ENCODE measurements around the gene DISP3.
"Not testable (repeated sequence)": the region's sequence is repeated elsewhere in the genome, so short reads cannot be mapped to it uniquely, and the experiment has no call there.

DISP3 gene

DNA sequence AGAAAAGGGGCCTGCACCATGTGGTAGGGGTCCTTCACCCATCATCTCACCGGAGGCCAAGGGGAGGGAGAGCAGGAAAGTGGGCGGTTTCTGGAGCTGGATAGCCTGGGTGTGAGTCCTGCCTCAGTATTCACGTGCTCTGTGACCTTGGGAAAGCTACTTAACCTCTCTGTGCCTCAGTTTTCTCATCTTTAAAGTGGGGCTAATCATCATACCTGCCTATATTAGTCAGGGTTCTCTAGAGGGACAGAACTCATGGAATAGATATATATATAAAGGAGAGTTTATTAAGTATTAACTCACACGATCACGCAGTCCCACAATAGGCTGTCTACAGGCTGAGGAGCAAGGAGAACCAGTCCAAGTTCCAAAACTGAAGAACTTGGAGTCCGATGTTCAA is 96.6 kb downstream of the DISP3 start:
- H3K27me3 ChIP-seq (ENCODE audit: control insufficient read depth in 1 of 2, insufficient read depth in 2 of 2, low read length in 2 of 2) = peaks cover 0 to 5% of the 10 kb centered on the region in 2 donors
- no peaks in the 10 kb centered on the region for H3K4me1 ChIP-seq (ENCODE audit: control insufficient read depth in 1 of 2, insufficient read depth in 2 of 2, low read length in 2 of 2)
- no peak overlapping the region for H3K9ac ChIP-seq (ENCODE audit: low read depth in 1 of 2, low read length in 2 of 2)
- H3K27ac ChIP-seq (ENCODE audit: low read depth, low read length) = no peak overlapping the region
- no peak overlapping the region for H3K4me3 ChIP-seq (ENCODE audit: low read depth in 1 of 2, low read length in 2 of 2)
- H3K36me3 ChIP-seq (ENCODE audit: control insufficient read depth in 1 of 2, insufficient read depth in 2 of 2, low read length in 2 of 2) = no peaks in the 10 kb centered on the region
- no peaks in the 10 kb centered on the region for H3K9me3 ChIP-seq (ENCODE audit: control insufficient read depth in 1 of 2, low read length in 2 of 2)

DNA sequence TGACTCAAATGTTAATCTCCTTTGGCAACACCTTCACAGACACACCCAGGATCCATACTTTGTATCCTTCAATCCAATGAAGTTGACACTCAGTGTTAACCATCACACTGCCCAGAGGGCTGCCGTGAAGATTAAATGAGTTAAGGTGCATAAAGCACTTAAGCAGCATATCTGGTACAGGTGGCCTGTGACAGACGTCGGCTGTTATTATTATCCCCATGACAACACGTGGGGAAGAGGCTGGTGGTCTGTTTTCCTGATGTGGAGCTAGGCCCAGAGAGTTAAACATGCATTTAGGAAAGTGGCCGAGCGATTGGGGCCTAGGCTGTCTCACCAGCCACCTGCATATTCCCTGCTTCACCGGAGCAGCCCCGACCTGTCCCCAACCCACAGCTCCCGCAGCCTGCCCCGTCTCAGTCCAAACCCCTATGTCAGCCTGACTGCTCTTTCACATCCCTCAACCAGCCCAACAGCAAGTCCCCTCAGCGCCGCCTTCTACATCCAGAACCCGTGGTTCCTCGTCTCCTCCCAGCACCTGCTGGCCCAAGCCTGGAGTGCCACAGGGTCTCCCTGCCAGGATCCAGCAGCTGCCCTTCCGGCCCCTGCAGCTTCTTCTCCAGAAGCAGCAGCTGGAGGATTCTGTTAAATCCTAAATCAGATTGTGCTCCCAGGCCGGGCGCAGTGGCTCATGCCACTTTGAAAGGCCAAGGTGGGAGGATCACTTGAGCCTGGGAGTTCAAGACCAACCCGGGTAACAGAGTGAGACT is 97.3 kb downstream of the DISP3 start:
- no peaks in the 10 kb centered on the region for H3K4me1 ChIP-seq (ENCODE audit: control insufficient read depth in 1 of 2, insufficient read depth in 2 of 2, low read length in 2 of 2)
- no peak overlapping the region for H3K4me3 ChIP-seq (ENCODE audit: low read depth in 1 of 2, low read length in 2 of 2)
- no peaks in the 10 kb centered on the region for H3K9me3 ChIP-seq (ENCODE audit: control insufficient read depth in 1 of 2, low read length in 2 of 2)
- H3K27ac ChIP-seq (ENCODE audit: low read depth, low read length) = no peak overlapping the region
- H3K9ac ChIP-seq (ENCODE audit: low read depth in 1 of 2, low read length in 2 of 2) = no peak overlapping the region
- H3K27me3 ChIP-seq (ENCODE audit: control insufficient read depth in 1 of 2, insufficient read depth in 2 of 2, low read length in 2 of 2) = no peaks in the 10 kb centered on the region
- no peaks in the 10 kb centered on the region for H3K36me3 ChIP-seq (ENCODE audit: control insufficient read depth in 1 of 2, insufficient read depth in 2 of 2, low read length in 2 of 2)

DNA sequence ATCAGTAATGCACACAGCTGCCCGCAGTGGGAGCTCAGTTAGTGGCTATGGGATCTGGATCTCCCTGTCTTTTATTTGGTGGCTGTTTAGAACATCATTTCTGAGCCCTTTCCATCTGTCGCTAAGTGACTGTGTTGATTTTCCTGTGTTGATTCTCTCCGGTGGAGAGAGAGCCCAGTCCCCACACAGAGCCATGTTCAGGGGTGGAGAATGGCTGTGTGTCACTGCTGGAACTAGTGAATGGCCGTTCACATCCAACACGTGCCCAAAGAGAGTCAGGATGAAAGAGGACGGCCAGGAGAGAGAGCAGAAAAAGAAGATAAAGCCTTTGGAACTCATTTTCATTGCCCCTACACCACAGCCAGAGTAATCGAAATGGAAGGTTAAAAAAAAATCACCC is 99.0 kb downstream of the DISP3 start:
- Histone ChIP-seq H3K4me1 (ENCODE audit: control insufficient read depth in 1 of 2, insufficient read depth in 2 of 2, low read length in 2 of 2) (no peaks in the 10 kb centered on the region), H3K27ac (ENCODE audit: low read depth, low read length) (no peak overlapping the region), H3K4me3 (ENCODE audit: low read depth in 1 of 2, low read length in 2 of 2) (no peak overlapping the region), H3K36me3 (ENCODE audit: control insufficient read depth in 1 of 2, insufficient read depth in 2 of 2, low read length in 2 of 2) (no peaks in the 10 kb centered on the region), H3K9me3 (ENCODE audit: control insufficient read depth in 1 of 2, low read length in 2 of 2) (no peaks in the 10 kb centered on the region), H3K27me3 (ENCODE audit: control insufficient read depth in 1 of 2, insufficient read depth in 2 of 2, low read length in 2 of 2) (no peaks in the 10 kb centered on the region), H3K9ac (ENCODE audit: low read depth in 1 of 2, low read length in 2 of 2) (no peak overlapping the region)

DNA sequence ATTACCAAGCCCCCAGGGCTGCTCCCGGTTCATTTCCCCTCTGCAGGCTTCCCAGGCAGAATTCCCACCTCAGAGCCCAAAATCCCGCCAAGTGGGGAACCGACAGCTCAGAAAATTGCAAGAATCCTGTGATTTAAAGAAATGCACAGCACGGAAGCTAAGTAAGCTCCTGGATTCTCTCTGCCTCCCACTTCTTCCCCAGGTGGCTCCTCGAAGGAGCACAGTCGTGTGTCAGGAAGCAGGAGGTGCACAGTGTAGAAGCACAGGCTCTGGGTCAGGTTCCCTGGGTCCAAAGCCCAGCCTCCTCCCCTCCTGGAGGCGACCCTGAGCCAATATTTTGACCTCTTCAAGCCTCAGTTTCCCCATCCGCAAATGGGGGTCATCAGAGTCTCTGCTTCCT is 100.6 kb downstream of the DISP3 start:
- Histone ChIP-seq H3K27ac (ENCODE audit: low read depth, low read length) (no peak overlapping the region), H3K4me1 (ENCODE audit: control insufficient read depth in 1 of 2, insufficient read depth in 2 of 2, low read length in 2 of 2) (no peaks in the 10 kb centered on the region), H3K27me3 (ENCODE audit: control insufficient read depth in 1 of 2, insufficient read depth in 2 of 2, low read length in 2 of 2) (peaks cover 0 to under 1% of the 10 kb centered on the region in 2 donors), H3K4me3 (ENCODE audit: low read depth in 1 of 2, low read length in 2 of 2) (no peak overlapping the region), H3K36me3 (ENCODE audit: control insufficient read depth in 1 of 2, insufficient read depth in 2 of 2, low read length in 2 of 2) (no peaks in the 10 kb centered on the region), H3K9me3 (ENCODE audit: control insufficient read depth in 1 of 2, low read length in 2 of 2) (no peaks in the 10 kb centered on the region), H3K9ac (ENCODE audit: low read depth in 1 of 2, low read length in 2 of 2) (no peak overlapping the region)

DNA sequence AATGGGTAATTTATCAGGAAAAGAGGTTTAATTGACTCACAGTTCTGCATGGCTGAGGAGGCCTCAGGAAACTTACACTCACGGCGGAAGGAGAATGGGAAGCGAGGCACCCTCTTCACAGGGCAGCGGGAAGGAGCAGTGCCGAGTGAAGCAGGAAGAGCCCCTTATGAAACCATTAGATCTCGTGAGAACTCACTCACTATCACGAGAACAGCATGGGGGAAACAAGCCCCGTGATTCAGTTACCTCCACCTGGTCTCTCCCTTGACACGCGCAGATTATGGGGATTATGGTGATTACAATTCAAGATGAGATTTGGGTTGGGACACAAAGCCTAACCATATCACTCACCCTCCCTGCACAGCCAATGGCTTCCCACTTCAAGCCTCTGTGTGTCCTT is 101.1 kb downstream of the DISP3 start:
- not testable (repeated sequence) for H3K4me3 ChIP-seq (ENCODE audit: low read depth in 1 of 2, low read length in 2 of 2); H3K27me3 ChIP-seq (ENCODE audit: control insufficient read depth in 1 of 2, insufficient read depth in 2 of 2, low read length in 2 of 2); H3K9ac ChIP-seq (ENCODE audit: low read depth in 1 of 2, low read length in 2 of 2); H3K36me3 ChIP-seq (ENCODE audit: control insufficient read depth in 1 of 2, insufficient read depth in 2 of 2, low read length in 2 of 2); H3K4me1 ChIP-seq (ENCODE audit: control insufficient read depth in 1 of 2, insufficient read depth in 2 of 2, low read length in 2 of 2); H3K9me3 ChIP-seq (ENCODE audit: control insufficient read depth in 1 of 2, low read length in 2 of 2); H3K27ac ChIP-seq (ENCODE audit: low read depth, low read length)

DNA sequence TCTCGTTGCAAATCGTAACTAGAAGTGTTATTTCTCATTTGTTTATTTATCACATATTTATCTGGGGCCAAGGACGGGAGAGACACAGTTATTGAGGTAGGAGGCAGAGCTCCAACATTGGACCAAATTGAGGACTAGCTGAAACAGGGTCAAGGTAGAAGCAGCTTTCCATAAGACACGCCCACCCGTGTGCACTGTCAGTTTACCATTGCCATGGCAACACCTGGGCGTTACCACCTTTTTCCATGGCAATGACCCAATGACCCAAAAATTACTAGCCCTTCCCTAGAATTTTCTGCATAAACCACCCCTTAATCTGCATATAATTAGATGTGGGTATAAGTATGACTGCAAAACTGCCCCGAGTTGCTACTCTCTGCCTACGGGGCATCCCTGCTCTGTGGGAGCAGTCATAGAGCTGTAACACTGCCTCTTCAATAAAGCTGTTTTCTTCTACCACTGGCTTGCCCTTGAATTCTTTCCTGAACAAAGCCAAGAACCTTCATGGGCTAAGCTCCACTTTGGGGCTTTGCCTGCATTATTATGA is 102.6 kb downstream of the DISP3 start:
- no peaks in the 10 kb centered on the region for H3K36me3 ChIP-seq (ENCODE audit: control insufficient read depth in 1 of 2, insufficient read depth in 2 of 2, low read length in 2 of 2)
- no peak overlapping the region for H3K9ac ChIP-seq (ENCODE audit: low read depth in 1 of 2, low read length in 2 of 2)
- H3K27me3 ChIP-seq (ENCODE audit: control insufficient read depth in 1 of 2, insufficient read depth in 2 of 2, low read length in 2 of 2) = peaks cover 0 to 4% of the 10 kb centered on the region in 2 donors
- no peak overlapping the region for H3K4me3 ChIP-seq (ENCODE audit: low read depth in 1 of 2, low read length in 2 of 2)
- no peaks in the 10 kb centered on the region for H3K9me3 ChIP-seq (ENCODE audit: control insufficient read depth in 1 of 2, low read length in 2 of 2)
- no peaks in the 10 kb centered on the region for H3K4me1 ChIP-seq (ENCODE audit: control insufficient read depth in 1 of 2, insufficient read depth in 2 of 2, low read length in 2 of 2)
- H3K27ac ChIP-seq (ENCODE audit: low read depth, low read length) = no peak overlapping the region

DNA sequence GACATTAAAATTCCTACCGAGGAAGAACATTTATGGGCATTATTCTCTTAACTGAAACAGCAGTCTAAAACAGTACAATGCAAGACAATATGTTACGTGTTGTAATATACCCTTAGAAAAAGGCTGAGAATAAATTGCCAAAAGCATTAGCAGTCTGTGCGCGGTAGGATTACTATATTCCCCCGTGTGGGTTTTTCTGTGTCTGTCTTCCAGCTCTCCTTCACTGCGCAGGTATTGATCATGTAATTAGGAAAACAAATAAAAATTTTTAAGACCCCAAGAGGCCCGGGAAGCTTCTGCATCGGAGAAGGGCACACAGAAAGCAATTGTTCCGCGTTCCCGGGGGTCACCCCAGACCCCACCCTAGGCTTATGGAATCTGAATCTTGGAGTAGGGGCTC is 106.4 kb downstream of the DISP3 start:
- Histone ChIP-seq H3K27ac (ENCODE audit: low read depth, low read length) (no peak overlapping the region), H3K9ac (ENCODE audit: low read depth in 1 of 2, low read length in 2 of 2) (no peak overlapping the region), H3K27me3 (ENCODE audit: control insufficient read depth in 1 of 2, insufficient read depth in 2 of 2, low read length in 2 of 2) (peaks cover 0 to 4% of the 10 kb centered on the region in 2 donors), H3K36me3 (ENCODE audit: control insufficient read depth in 1 of 2, insufficient read depth in 2 of 2, low read length in 2 of 2) (no peaks in the 10 kb centered on the region), H3K4me1 (ENCODE audit: control insufficient read depth in 1 of 2, insufficient read depth in 2 of 2, low read length in 2 of 2) (no peaks in the 10 kb centered on the region), H3K9me3 (ENCODE audit: control insufficient read depth in 1 of 2, low read length in 2 of 2) (no peaks in the 10 kb centered on the region), H3K4me3 (ENCODE audit: low read depth in 1 of 2, low read length in 2 of 2) (no peak overlapping the region)
